ENCODE measurements around the gene IL17B. TPM values are rescaled to one million over a fixed set of nuclear protein-coding genes. Genes with fewer than 3 reads are reported as not detected.

IL17B gene
- total RNA-seq, 1 donor from 2014 or later: 0.46 TPM

DNA sequence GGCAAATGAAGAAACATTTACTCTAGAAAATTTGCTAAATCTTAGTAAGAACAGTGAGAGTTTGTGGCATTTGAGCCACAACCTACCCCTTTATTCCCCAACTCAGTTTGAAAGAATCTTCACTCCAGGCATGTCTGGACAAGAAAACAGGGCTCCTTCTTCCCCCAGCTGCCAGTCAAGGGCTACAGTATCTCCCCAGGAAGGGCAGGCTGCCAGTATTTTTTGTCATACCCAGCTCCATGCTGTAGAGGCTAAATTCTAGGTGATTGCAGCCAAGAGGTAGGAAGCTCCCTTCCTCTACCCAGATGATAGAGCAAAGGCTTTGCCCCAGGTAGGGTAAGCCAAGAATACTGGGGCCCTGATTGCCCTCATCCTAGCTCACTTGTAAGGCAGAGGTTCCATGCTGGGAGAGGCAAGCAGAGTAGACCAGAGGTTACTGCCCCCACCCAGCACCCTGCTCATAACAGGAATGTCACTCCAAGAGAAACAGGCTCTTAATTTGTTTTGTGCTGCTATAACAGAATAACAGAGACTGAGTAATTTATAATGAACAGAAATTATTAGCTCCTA, 53.8 kb downstream of the IL17B start:
- H3K27ac Mint-ChIP-seq: no peak overlapping the region
- peaks cover 33% of the 10 kb centered on the region for H3K4me1 Mint-ChIP-seq (ENCODE audit: unreplicated experiment)
- TF ChIP-seq, protein P1, sequence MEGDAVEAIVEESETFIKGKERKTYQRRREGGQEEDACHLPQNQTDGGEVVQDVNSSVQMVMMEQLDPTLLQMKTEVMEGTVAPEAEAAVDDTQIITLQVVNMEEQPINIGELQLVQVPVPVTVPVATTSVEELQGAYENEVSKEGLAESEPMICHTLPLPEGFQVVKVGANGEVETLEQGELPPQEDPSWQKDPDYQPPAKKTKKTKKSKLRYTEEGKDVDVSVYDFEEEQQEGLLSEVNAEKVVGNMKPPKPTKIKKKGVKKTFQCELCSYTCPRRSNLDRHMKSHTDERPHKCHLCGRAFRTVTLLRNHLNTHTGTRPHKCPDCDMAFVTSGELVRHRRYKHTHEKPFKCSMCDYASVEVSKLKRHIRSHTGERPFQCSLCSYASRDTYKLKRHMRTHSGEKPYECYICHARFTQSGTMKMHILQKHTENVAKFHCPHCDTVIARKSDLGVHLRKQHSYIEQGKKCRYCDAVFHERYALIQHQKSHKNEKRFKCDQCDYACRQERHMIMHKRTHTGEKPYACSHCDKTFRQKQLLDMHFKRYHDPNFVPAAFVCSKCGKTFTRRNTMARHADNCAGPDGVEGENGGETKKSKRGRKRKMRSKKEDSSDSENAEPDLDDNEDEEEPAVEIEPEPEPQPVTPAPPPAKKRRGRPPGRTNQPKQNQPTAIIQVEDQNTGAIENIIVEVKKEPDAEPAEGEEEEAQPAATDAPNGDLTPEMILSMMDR (conservative IDR thresholded peaks at IDR 0.05): no peak
- no peaks in the 10 kb centered on the region for H3K36me3 Mint-ChIP-seq
- no peak overlapping the region for H3K4me3 Mint-ChIP-seq
- no peak for DNase-seq (ENCODE audit: extremely low spot score, unreplicated experiment)
- H3K27me3 Mint-ChIP-seq: no peaks in the 10 kb centered on the region
- H3K9me3 Mint-ChIP-seq: no peaks in the 10 kb centered on the region

DNA sequence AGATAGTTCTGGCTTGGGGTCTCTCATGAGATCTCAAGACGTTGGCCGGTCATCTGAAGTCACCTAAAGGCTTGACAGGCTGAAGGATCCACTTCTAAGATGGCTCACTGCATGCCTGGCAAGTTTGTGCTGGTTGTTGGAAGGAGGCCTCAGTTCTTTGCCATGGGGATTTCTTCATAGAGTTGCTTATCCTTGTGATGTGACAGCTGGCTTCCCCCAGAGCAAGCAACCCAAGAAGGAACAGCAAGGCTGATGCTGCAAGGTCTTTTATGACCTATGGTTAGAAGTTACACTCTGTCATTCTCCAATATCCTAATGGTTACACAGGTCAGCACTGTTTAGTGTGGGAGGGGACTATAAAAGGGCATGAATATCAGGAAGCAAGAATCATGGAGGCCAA, 54.5 kb downstream of the IL17B start:
- H3K9me3 Mint-ChIP-seq: no peaks in the 10 kb centered on the region
- H3K27me3 Mint-ChIP-seq: no peaks in the 10 kb centered on the region
- no peaks in the 10 kb centered on the region for H3K36me3 Mint-ChIP-seq
- H3K4me1 Mint-ChIP-seq (ENCODE audit: unreplicated experiment): peaks cover 36% of the 10 kb centered on the region
- TF ChIP-seq, protein P1 (conservative IDR thresholded peaks at IDR 0.05): no peak
- no peak for DNase-seq (ENCODE audit: extremely low spot score, unreplicated experiment)
- no peak overlapping the region for H3K4me3 Mint-ChIP-seq
- no peak overlapping the region for H3K27ac Mint-ChIP-seq

Other genes with a start within 250 kb of the IL17B start
- 7.8 and 8.0 TPM in 2 replicates for gene ABLIM3, start 237.8 kb downstream of the IL17B start, total RNA-seq (ENCODE audit: low replicate concordance)
- 6.4 and 12.1 TPM in 2 replicates for gene AFAP1L1, start 107.4 kb downstream of the IL17B start, total RNA-seq (ENCODE audit: low replicate concordance)
- gene GRPEL2, start 33.8 kb downstream of the IL17B start, total RNA-seq (ENCODE audit: low replicate concordance): 19.1 and 22.6 TPM in 2 replicates
- 8.2 and 18.5 TPM in 2 replicates for gene PCYOX1L, start 21.2 kb downstream of the IL17B start, total RNA-seq (ENCODE audit: low replicate concordance)
- gene CSNK1A1, start 172.1 kb upstream of the IL17B start, total RNA-seq (ENCODE audit: low replicate concordance): 224 and 294 TPM in 2 replicates
- gene ARHGEF37, start 202.2 kb upstream of the IL17B start, total RNA-seq (ENCODE audit: low replicate concordance): 7.1 and 16.8 TPM in 2 replicates

Data from type B pancreatic cell (in vitro differentiated cells).